ENCODE results near the gene CEL.

GRCh38 chr9:133119103-133119845, 57.5 kb downstream of the CEL start:
- TF ChIP-seq, protein P1, sequence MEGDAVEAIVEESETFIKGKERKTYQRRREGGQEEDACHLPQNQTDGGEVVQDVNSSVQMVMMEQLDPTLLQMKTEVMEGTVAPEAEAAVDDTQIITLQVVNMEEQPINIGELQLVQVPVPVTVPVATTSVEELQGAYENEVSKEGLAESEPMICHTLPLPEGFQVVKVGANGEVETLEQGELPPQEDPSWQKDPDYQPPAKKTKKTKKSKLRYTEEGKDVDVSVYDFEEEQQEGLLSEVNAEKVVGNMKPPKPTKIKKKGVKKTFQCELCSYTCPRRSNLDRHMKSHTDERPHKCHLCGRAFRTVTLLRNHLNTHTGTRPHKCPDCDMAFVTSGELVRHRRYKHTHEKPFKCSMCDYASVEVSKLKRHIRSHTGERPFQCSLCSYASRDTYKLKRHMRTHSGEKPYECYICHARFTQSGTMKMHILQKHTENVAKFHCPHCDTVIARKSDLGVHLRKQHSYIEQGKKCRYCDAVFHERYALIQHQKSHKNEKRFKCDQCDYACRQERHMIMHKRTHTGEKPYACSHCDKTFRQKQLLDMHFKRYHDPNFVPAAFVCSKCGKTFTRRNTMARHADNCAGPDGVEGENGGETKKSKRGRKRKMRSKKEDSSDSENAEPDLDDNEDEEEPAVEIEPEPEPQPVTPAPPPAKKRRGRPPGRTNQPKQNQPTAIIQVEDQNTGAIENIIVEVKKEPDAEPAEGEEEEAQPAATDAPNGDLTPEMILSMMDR (conservative IDR thresholded peaks at IDR 0.05; ENCODE audit: low read length), result no peak
- TF ChIP-seq EZH2phosphoT487 (IDR thresholded peaks at IDR 0.05; ENCODE audit: borderline replicate concordance, low read depth, low read length), result no peak
